ENCODE data around the gene CYP4F2. TPM values are rescaled to one million over a fixed set of nuclear protein-coding genes. Genes with fewer than 3 reads are reported as not detected.

Gene CYP4F2
- total RNA-seq, 1 experiment from 2014 or later: not detected

DNA sequence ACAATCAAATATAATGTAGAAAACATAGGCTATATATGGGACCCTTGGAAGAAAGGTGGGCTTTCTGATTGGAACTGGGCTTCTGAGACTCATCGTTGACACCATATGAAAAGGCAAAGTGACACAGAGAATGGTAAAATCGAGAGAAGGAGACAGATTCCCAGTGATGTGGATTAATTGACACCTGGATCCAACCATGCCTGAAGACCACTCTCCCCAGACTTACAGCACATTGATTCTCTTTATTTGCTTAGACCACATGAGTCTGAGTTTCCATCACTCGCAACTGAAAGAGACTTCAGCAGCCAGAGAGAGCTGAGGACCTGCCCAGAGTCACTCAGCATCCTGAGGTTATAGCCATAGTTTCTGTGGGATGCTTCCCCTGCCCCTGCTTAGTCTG is 30.4 kb upstream of the CYP4F2 start:
- no peaks in the 10 kb centered on the region for H3K9me3 Mint-ChIP-seq (ENCODE audit: unreplicated experiment)
- no peak overlapping the region for H3K27ac Mint-ChIP-seq (ENCODE audit: unreplicated experiment)
- ChIA-PET POLR2A (no interaction called here), CTCF (no interaction called here)
- no peak overlapping the region for H3K4me3 ChIP-seq (ENCODE audit: low read depth, low read length)
- H3K36me3 ChIP-seq (ENCODE audit: control insufficient read depth, insufficient read depth, low read length): no peaks in the 10 kb centered on the region
- H3K4me1 ChIP-seq: no peaks in the 10 kb centered on the region
- H3K4me3 Mint-ChIP-seq (ENCODE audit: unreplicated experiment): no peak overlapping the region
- no peaks in the 10 kb centered on the region for H3K27me3 ChIP-seq (replicated peaks; ENCODE audit: control insufficient read depth, insufficient read depth, low read length)
- TF ChIP-seq, protein P1, sequence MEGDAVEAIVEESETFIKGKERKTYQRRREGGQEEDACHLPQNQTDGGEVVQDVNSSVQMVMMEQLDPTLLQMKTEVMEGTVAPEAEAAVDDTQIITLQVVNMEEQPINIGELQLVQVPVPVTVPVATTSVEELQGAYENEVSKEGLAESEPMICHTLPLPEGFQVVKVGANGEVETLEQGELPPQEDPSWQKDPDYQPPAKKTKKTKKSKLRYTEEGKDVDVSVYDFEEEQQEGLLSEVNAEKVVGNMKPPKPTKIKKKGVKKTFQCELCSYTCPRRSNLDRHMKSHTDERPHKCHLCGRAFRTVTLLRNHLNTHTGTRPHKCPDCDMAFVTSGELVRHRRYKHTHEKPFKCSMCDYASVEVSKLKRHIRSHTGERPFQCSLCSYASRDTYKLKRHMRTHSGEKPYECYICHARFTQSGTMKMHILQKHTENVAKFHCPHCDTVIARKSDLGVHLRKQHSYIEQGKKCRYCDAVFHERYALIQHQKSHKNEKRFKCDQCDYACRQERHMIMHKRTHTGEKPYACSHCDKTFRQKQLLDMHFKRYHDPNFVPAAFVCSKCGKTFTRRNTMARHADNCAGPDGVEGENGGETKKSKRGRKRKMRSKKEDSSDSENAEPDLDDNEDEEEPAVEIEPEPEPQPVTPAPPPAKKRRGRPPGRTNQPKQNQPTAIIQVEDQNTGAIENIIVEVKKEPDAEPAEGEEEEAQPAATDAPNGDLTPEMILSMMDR (IDR thresholded peaks at IDR 0.05; ENCODE audit: insufficient read depth in 1 of 2, low read depth in 1 of 2, low read length in 1 of 2, severe bottlenecking in 1 of 2, unreplicated experiment in 1 of 2): no peak
- H3K9me3 ChIP-seq: no peaks in the 10 kb centered on the region
- no peaks in the 10 kb centered on the region for H3K36me3 Mint-ChIP-seq (ENCODE audit: insufficient read depth, unreplicated experiment)
- H3K27me3 Mint-ChIP-seq (ENCODE audit: insufficient read depth, unreplicated experiment): peaks cover 10% of the 10 kb centered on the region
- DNase-seq: no peak
- peaks cover 1% of the 10 kb centered on the region for H3K4me1 Mint-ChIP-seq (ENCODE audit: low read depth, unreplicated experiment)
- intact Hi-C loops (cut with micrococcal nuclease; ENCODE audit: unreplicated experiment): no loop called here
- BruUV-seq (replicated peaks): no TSS peak

DNA sequence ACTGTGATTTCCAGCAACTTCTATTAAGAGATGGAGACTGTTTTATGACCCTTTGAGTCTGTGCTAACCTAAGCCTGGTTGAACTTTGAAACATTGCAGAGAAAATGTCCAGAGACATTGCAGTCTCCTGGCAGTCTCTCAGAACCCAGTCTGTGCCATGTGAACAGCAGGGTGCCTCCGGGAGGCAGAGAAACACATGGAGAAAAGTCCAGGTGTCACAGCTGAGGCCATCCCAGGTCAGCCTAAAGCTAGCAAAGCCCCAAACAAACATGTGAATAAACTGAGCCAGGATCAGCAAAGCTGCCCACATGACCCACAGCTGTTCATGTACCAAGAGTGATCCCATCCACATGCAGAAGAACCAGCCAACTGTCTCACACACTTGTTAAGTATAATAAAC is 28.6 kb upstream of the CYP4F2 start:
- Mint-ChIP-seq H3K27me3 (ENCODE audit: insufficient read depth, unreplicated experiment) (peaks cover 12% of the 10 kb centered on the region), H3K36me3 (ENCODE audit: insufficient read depth, unreplicated experiment) (no peaks in the 10 kb centered on the region), H3K4me3 (ENCODE audit: unreplicated experiment) (no peak overlapping the region), H3K4me1 (ENCODE audit: low read depth, unreplicated experiment) (peaks cover 6% of the 10 kb centered on the region), H3K9me3 (ENCODE audit: unreplicated experiment) (no peaks in the 10 kb centered on the region), H3K27ac (ENCODE audit: unreplicated experiment) (no peak overlapping the region)
- Histone ChIP-seq H3K4me1 (no peaks in the 10 kb centered on the region), H3K4me3 (ENCODE audit: low read depth, low read length) (no peak overlapping the region), H3K9me3 (no peaks in the 10 kb centered on the region), H3K36me3 (ENCODE audit: control insufficient read depth, insufficient read depth, low read length) (no peaks in the 10 kb centered on the region), H3K27me3 (replicated peaks; ENCODE audit: control insufficient read depth, insufficient read depth, low read length) (no peaks in the 10 kb centered on the region)
- no peak for DNase-seq
- TF ChIP-seq, protein P1 (IDR thresholded peaks at IDR 0.05; ENCODE audit: insufficient read depth in 1 of 2, low read depth in 1 of 2, low read length in 1 of 2, severe bottlenecking in 1 of 2, unreplicated experiment in 1 of 2): no peak
- CTCF ChIA-PET: no interaction called here
- intact Hi-C loops (cut with micrococcal nuclease; ENCODE audit: unreplicated experiment): no loop called here
- POLR2A ChIA-PET: no interaction called here
- BruUV-seq (replicated peaks): no TSS peak

DNA sequence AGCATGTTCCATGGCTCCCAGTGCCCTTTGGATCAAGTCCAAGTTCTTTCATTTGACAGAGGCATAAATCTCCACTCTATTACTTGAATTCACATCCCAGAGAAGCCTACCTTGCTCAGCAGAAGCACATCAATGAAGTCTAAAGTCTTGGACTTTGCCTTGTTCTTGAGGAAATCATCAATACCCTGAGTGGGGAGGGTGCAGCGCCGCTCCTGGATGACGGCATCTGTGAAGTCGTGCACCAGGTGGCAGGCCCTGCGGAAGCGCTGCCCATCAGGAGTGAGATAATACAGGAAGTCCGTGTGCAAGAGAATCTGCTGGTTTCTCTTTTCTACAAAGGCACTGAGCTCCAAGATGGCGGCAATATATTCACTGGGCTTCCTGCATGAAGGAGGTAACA is 25.8 kb upstream of the CYP4F2 start:
- CTCF ChIA-PET: no interaction called here
- no peaks in the 10 kb centered on the region for H3K27me3 ChIP-seq (replicated peaks; ENCODE audit: control insufficient read depth, insufficient read depth, low read length)

More for the DNA sequence above, 25.8 kb upstream of the CYP4F2 start:
- H3K27ac Mint-ChIP-seq (ENCODE audit: unreplicated experiment): no peak overlapping the region
- peaks cover 6% of the 10 kb centered on the region for H3K4me1 Mint-ChIP-seq (ENCODE audit: low read depth, unreplicated experiment)
- H3K4me3 Mint-ChIP-seq (ENCODE audit: unreplicated experiment): no peak overlapping the region
- peaks cover 15% of the 10 kb centered on the region for H3K27me3 Mint-ChIP-seq (ENCODE audit: insufficient read depth, unreplicated experiment)
- H3K36me3 ChIP-seq (ENCODE audit: control insufficient read depth, insufficient read depth, low read length): no peaks in the 10 kb centered on the region
- POLR2A ChIA-PET: no interaction called here
- no peak overlapping the region for H3K4me3 ChIP-seq (ENCODE audit: low read depth, low read length)
- H3K4me1 ChIP-seq: no peaks in the 10 kb centered on the region
- no peaks in the 10 kb centered on the region for H3K9me3 Mint-ChIP-seq (ENCODE audit: unreplicated experiment)
- no peaks in the 10 kb centered on the region for H3K9me3 ChIP-seq
- TF ChIP-seq, protein P1 (IDR thresholded peaks at IDR 0.05; ENCODE audit: insufficient read depth in 1 of 2, low read depth in 1 of 2, low read length in 1 of 2, severe bottlenecking in 1 of 2, unreplicated experiment in 1 of 2): no peak
- no TSS peak for BruUV-seq (replicated peaks)
- intact Hi-C loops (cut with micrococcal nuclease; ENCODE audit: unreplicated experiment): no loop called here
- peaks cover 6% of the 10 kb centered on the region for H3K36me3 Mint-ChIP-seq (ENCODE audit: insufficient read depth, unreplicated experiment)
- DNase-seq: no peak
